K562 (cell line): ENCODE measurements around the gene HYAL3.

Experiments used
- MYC ChIP-seq, 2 experiments: fragments of 250-450 bp in 1 of 2; sonication (Bioruptor Pico) in 1 of 2; IDR thresholded peaks; 2 replicates each; pipeline versions ENCODE4 v1.5.1 to v1.6.1; 2012 to 2021; ENCODE audit warnings: low read depth in 2 of 2, borderline replicate concordance in 1 of 2, improper control_type of control experiment in 1 of 2, low read length in 1 of 2, mild to moderate bottlenecking in 1 of 2, moderate library complexity in 1 of 2
- POLR2H ChIP-seq: IDR thresholded peaks from 2 replicates; pipeline ENCODE4 v1.6.1; 2016; ENCODE audit warnings: missing genetic modification characterization, low read depth, mild to moderate bottlenecking, control low read depth, missing compliant biosample characterization, moderate library complexity
- TRIM28 ChIP-seq: fragments of 450-650 bp; IDR thresholded peaks from 2 replicates; pipeline ENCODE4 v1.6.1; 2017
- ZHX1 ChIP-seq: fragments of 150-350 bp; conservative IDR thresholded peaks from 2 replicates; pipeline ENCODE4 v1.6.1; 2014; ENCODE audit warnings: low read length

- TF ChIP-seq ZHX1 (no peak), MYC (IDR thresholded peaks at IDR 0.05; ENCODE audit: low read depth, low read length) (no peak), MYC (CRISPR knock-in tag; IDR thresholded peaks at IDR 0.05; ENCODE audit: borderline replicate concordance, low read depth) (no peak), TRIM28 (no peak), POLR2H (tag) (no peak)
Measured at GRCh38 chr3:50278123-50278879, 20.9 kb downstream of the HYAL3 start.
